IgD-negative memory B cell (primary cell): ENCODE measurements around the gene ZNF260. TPM values are rescaled to one million over a fixed set of nuclear protein-coding genes. Genes with fewer than 3 reads are reported as not detected.

Experiments
- H3K27ac Mint-ChIP-seq, 3 donors: one replicate each; pipeline ENCODE4 v1.8.0; 2020 to 2022; ENCODE audit warnings: mild to moderate bottlenecking in 3 of 3, mixed read lengths in 3 of 3, moderate library complexity in 1 of 3
- H3K27me3 Mint-ChIP-seq: one replicate; pipeline ENCODE4 v1.8.0; 2021; ENCODE audit warnings: mixed read lengths
- H3K36me3 Mint-ChIP-seq: one replicate; pipeline ENCODE4 v1.8.0; 2020; ENCODE audit warnings: mild to moderate bottlenecking, mixed read lengths
- H3K4me1 Mint-ChIP-seq, 3 donors: one replicate each; pipeline ENCODE4 v1.8.0; 2020 to 2022; ENCODE audit warnings: mixed read lengths in 3 of 3, mild to moderate bottlenecking in 1 of 3
- H3K4me3 Mint-ChIP-seq, 4 donors: one replicate each; pipeline ENCODE4 v1.8.0; 2020 to 2022; ENCODE audit warnings: mild to moderate bottlenecking in 4 of 4, mixed read lengths in 4 of 4, moderate library complexity in 3 of 4
- H3K9me3 Mint-ChIP-seq, 3 donors: one replicate each; pipeline ENCODE4 v1.8.0; 2020 to 2021; ENCODE audit warnings: mixed read lengths in 3 of 3, mild to moderate bottlenecking in 1 of 3
- polyA plus RNA-seq: library from polyadenylated mRNA; unstranded; fragments of 300-500 nt; fragmentation: Illumina TruSeq; gene quantifications from one replicate; pipeline ENCODE4 v1.2.3, GENCODE V29; 2021

ZNF260 gene
- polyA plus RNA-seq: 14.7 TPM

DNA sequence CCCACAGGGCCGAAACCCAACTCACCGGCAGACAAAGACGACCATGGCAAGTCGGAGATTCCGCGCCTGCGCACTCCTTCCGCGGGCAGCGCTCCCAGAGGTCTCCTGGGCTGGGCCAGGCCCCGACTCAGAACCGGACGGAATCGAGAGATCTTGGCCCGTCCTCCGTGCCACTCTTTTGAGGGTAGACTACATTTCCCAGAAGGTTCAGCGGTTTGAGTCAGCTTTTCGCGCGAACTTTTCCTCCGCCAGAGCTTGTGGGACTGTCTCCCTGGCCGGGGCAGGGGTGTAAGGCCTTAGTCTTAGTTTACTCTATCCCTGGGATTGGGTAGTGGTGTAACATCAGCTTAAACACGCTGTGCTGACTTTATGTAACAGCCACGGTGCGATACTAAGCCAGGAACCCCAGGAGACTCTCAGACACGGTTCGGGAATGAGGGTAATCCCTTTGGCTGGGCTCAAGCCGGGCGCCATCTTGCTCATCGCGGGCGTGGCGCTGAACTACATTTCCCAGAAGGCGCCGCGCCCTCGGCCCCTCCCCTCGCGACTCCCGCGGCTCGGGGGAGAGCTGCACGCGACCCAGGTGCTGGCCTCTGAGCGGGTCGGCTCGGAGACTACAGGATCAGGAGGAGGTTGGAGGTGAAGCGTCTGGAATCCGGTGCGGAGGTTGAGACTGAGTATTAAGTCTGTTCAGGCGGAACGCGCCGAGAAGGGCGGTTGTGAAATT is at the start of gene ZNF260:
Gene ZNF260 (minus strand): TSS at position 78 of the 727 bp plus-strand sequence. CDS start 13,033 bp downstream, outside the sequence.
- peak within 1 kb of the TSS; percentile 88 to 98 (median 96) for H3K27ac Mint-ChIP-seq
- H3K27me3 Mint-ChIP-seq: no peaks in the 10 kb centered on the region
- peaks cover 12 to 21% (median 20%) of the 10 kb centered on the region in 3 donors for H3K4me1 Mint-ChIP-seq
- peaks cover 18% of the 10 kb centered on the region for H3K36me3 Mint-ChIP-seq
- H3K9me3 Mint-ChIP-seq: peaks cover 2 to 13% (median 7%) of the 10 kb centered on the region in 3 donors
- H3K4me3 Mint-ChIP-seq: peak within 1 kb of the TSS; percentile 97 to 100 (median 99)

- Mint-ChIP-seq H3K27ac (no peak overlapping the region), H3K9me3 (peaks cover 0 to 7% (median 6%) of the 10 kb centered on the region in 3 donors), H3K27me3 (no peaks in the 10 kb centered on the region), H3K36me3 (peaks cover 19% of the 10 kb centered on the region), H3K4me1 (peaks cover 19 to 23% (median 20%) of the 10 kb centered on the region in 3 donors), H3K4me3 (no peak overlapping the region)
Observed at GRCh38 chr19:36577271-36577996, 49.4 kb upstream of the ZNF260 start.

- Mint-ChIP-seq H3K36me3 (peaks cover 19% of the 10 kb centered on the region), H3K4me3 (peak overlapping the region; percentile 88 to 98 (median 94)), H3K27ac (peak overlapping the region in 2 of 3 donors; percentile 80 to 83), H3K4me1 (peaks cover 23 to 31% (median 26%) of the 10 kb centered on the region in 3 donors), H3K9me3 (peaks cover 0 to 6% (median 0%) of the 10 kb centered on the region in 3 donors), H3K27me3 (no peaks in the 10 kb centered on the region)
Observed at GRCh38 chr19:36574741-36575140, 46.7 kb upstream of the ZNF260 start.

GRCh38 chr19:36573895-36574720 is 46.0 kb upstream of the ZNF260 start:
- H3K9me3 Mint-ChIP-seq: peaks cover 0 to 5% (median 1%) of the 10 kb centered on the region in 3 donors
- peaks cover 18% of the 10 kb centered on the region for H3K36me3 Mint-ChIP-seq
- peaks cover 23 to 31% (median 26%) of the 10 kb centered on the region in 3 donors for H3K4me1 Mint-ChIP-seq
- H3K4me3 Mint-ChIP-seq: peak overlapping the region; percentile 88 to 98 (median 94)
- no peaks in the 10 kb centered on the region for H3K27me3 Mint-ChIP-seq
- peak overlapping the region; percentile 80 to 97 (median 83) for H3K27ac Mint-ChIP-seq

DNA sequence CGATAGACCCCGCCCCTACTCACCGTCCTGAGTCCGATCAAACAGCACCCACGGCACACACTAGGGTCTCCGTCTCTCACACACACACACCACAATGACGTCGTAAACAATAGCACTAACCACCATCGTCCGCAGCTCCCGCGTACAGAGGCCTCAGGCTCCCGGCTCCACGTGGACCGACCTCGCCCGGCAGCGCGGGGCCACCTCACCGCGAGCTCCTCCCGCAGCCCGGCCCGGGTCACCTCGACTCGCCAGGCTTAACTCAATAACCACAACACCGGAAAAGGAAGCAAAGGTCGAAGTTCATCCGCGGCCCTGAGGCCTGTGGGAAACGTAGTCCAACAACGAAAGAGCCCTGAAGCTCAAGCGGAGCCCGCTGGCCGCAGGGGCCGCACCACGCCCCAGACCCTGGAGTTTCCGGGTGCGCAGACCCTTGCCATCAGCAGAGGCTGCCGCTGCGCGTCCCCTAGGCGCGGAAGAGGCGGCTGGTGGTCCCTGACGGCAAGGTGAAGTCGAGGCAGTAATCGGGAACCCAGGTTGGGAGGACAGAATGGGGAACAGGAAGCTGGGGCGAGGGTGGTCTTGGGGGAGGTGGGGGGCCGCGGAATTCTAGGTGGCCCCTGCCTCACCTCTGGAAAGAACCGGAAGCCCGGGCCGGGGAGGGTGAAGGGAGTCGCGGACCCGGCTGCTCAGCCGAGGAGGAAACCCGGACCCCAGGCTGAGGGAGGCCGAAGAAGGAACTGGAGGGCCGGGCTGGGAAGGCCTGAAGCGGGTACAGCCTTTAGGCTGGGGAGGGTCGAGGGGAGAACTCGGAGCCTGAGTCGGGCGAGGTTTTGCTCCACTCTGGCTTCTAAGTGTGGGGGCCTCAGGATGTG is 45.2 kb upstream of the ZNF260 start, which contains the start of gene ZNF529:
Gene ZNF529 (minus strand): TSS at position 273 of the 875 bp plus-strand sequence. CDS start 946 bp downstream, outside the sequence.
- H3K27ac Mint-ChIP-seq: peak within 1 kb of the TSS; percentile 68 to 98 (median 97)
- H3K36me3 Mint-ChIP-seq: peaks cover 16% of the 10 kb centered on the region
- peaks cover 23 to 31% (median 26%) of the 10 kb centered on the region in 3 donors for H3K4me1 Mint-ChIP-seq
- H3K9me3 Mint-ChIP-seq: peaks cover 0 to 7% (median 3%) of the 10 kb centered on the region in 3 donors
- H3K27me3 Mint-ChIP-seq: no peaks in the 10 kb centered on the region
- H3K4me3 Mint-ChIP-seq: peak within 1 kb of the TSS; percentile 88 to 98 (median 94)

GRCh38 chr19:36572593-36573019 is 44.5 kb upstream of the ZNF260 start:
- peaks cover 21% of the 10 kb centered on the region for H3K36me3 Mint-ChIP-seq

DNA sequence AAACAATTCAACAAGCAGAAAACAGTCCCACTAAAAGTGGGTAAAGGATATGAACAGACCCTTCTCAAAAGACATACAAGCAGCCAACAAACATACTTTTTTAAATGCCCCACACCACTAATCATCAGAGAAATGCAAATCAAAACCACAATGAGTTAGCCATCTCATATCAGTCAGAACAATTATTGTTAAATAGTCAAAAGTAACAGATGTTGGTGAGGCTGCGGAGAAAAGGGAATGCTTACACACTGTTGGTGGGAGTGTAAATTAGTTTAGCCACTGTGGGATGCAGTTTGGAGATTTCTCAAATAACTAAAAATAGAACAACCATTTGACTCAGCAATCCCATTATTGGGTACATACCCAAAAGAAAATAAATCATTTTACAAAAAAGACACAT is 36.3 kb upstream of the ZNF260 start:
- Mint-ChIP-seq H3K27me3 (no peaks in the 10 kb centered on the region), H3K4me3 (peak overlapping the region in 1 of 4 donors; percentile 28)

More at GRCh38 chr19:36572593-36573019, 44.5 kb upstream of the ZNF260 start:
- Mint-ChIP-seq H3K9me3 (peaks cover 0 to 12% (median 3%) of the 10 kb centered on the region in 3 donors), H3K27me3 (no peaks in the 10 kb centered on the region), H3K27ac (peak overlapping the region; percentile 68 to 98 (median 97)), H3K4me1 (peaks cover 23 to 32% (median 30%) of the 10 kb centered on the region in 3 donors), H3K4me3 (peak overlapping the region; percentile 88 to 98 (median 94))

DNA sequence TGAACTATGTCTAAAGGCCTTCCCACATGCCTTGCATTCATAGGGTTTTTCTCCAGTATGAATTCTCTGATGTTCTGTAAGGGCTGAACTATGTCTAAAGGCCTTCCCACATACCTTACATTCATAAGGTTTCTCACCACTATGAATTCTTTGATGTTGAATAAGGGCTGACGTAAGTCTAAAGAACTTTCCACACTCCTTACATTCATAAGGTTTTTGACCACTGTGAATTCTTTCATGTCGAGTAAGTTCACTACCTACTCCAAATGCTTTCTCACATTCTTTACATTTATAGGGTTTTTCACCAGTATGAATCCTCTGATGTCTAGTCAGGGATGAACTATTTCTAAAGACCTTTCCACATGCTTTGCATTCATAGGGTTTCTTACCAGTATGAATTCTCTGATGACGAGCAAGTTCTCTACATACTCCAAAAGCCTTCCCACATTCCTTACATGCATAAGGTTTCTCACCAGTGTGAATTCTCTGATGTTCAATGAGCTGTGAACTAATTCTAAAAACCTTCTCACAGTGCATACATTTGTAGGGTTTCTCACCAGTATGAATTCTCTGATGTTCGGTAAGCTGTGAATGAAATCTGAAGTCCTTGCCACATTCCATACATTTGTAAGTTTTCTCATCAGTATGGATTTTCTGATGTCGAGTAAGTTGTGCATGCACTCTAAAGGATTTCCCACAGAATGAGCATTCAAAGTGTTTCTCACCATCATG is 19.1 kb upstream of the ZNF260 start:
- peaks cover 50% of the 10 kb centered on the region for H3K36me3 Mint-ChIP-seq
- no peaks in the 10 kb centered on the region for H3K4me1 Mint-ChIP-seq
- no peaks in the 10 kb centered on the region for H3K27me3 Mint-ChIP-seq
- H3K27ac Mint-ChIP-seq: no peak overlapping the region
- peak overlapping the region in 1 of 4 donors; percentile 12 for H3K4me3 Mint-ChIP-seq
- peaks cover 24 to 63% (median 53%) of the 10 kb centered on the region in 3 donors for H3K9me3 Mint-ChIP-seq

More for the DNA sequence above, 36.3 kb upstream of the ZNF260 start:
- Mint-ChIP-seq H3K36me3 (peaks cover 42% of the 10 kb centered on the region), H3K27ac (no peak overlapping the region), H3K4me1 (peaks cover 2 to 12% (median 12%) of the 10 kb centered on the region in 3 donors), H3K9me3 (peaks cover 13 to 57% (median 39%) of the 10 kb centered on the region in 3 donors)

GRCh38 chr19:36528921-36529518 is 949 bp upstream of the ZNF260 start:
- H3K4me3 Mint-ChIP-seq: peak overlapping the region; percentile 97 to 100 (median 99)
- H3K27me3 Mint-ChIP-seq: no peaks in the 10 kb centered on the region
- peak overlapping the region; percentile 88 to 98 (median 96) for H3K27ac Mint-ChIP-seq
- H3K36me3 Mint-ChIP-seq: peaks cover 16% of the 10 kb centered on the region
- peaks cover 12 to 21% (median 20%) of the 10 kb centered on the region in 3 donors for H3K4me1 Mint-ChIP-seq
- peaks cover 2 to 17% (median 12%) of the 10 kb centered on the region in 3 donors for H3K9me3 Mint-ChIP-seq

DNA sequence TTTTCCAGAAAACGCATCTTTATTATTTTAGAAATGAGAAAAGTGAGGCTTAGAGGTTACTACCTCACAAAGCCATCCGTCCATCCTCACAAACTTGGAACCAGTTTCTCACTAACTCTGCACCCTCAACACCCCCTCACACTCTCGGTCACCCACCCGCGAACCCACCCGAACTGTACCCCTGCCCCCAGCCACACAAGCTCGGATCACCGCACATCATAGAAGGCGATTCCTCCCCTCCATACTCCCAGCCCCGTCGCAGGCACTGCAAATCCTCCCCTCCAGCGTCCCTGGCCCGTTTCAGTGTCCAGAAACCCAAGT is 238 bp downstream of the ZNF260 start:
- H3K36me3 Mint-ChIP-seq: peaks cover 22% of the 10 kb centered on the region

DNA sequence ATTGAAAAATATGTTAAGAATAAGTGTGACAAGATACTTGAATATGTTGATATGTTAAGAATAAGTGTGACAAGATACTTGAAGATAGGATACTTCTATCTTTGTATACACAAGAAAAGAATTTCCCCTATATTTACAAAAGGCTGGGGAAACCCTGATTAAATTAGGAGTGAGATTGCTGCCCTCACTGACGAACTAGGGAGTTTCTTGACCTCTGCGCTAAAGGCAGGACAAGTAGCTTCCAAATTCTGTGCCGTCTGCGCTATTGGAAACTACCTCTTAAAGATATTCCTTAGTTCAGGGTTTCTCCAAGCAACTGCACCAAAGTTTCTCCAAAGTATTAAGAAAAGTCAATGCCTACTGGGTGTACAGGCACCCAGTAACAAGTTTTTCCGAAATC is 730 bp downstream of the ZNF260 start:
- H3K36me3 Mint-ChIP-seq: peaks cover 26% of the 10 kb centered on the region
- peaks cover 2 to 21% (median 10%) of the 10 kb centered on the region in 3 donors for H3K9me3 Mint-ChIP-seq
- H3K4me3 Mint-ChIP-seq: peak overlapping the region; percentile 97 to 100 (median 99)
- peak overlapping the region in 2 of 3 donors; percentile 88 to 98 for H3K27ac Mint-ChIP-seq
- no peaks in the 10 kb centered on the region for H3K27me3 Mint-ChIP-seq
- peaks cover 12 to 25% (median 24%) of the 10 kb centered on the region in 3 donors for H3K4me1 Mint-ChIP-seq

More for the DNA sequence above, 238 bp downstream of the ZNF260 start:
- peak overlapping the region; percentile 88 to 98 (median 96) for H3K27ac Mint-ChIP-seq
- H3K4me3 Mint-ChIP-seq: peak overlapping the region; percentile 97 to 100 (median 99)
- peaks cover 12 to 24% (median 23%) of the 10 kb centered on the region in 3 donors for H3K4me1 Mint-ChIP-seq
- no peaks in the 10 kb centered on the region for H3K27me3 Mint-ChIP-seq
- H3K9me3 Mint-ChIP-seq: peaks cover 2 to 17% (median 7%) of the 10 kb centered on the region in 3 donors

DNA sequence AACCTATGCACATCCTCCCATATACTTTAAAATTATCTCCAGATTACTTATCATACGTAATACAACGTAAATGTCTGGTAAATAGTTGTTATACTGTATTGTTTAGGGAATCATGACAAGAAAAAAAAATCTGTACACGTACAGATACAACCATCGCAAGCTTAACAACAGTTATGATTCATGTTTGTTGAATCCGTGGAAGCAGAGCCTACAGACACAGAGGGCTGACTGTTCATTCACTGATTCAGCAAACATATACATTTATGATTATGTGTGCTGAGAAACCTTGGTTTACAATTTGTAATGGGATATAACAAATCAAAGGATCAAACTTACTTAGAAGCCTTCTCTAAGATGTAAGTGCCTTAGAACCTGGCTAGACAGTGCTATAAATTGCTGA is 1.5 kb downstream of the ZNF260 start:
- Mint-ChIP-seq H3K27me3 (no peaks in the 10 kb centered on the region), H3K9me3 (peaks cover 2 to 21% (median 10%) of the 10 kb centered on the region in 3 donors), H3K4me1 (peaks cover 12 to 25% (median 24%) of the 10 kb centered on the region in 3 donors), H3K27ac (no peak overlapping the region), H3K36me3 (peaks cover 26% of the 10 kb centered on the region), H3K4me3 (peak overlapping the region; percentile 50 to 99 (median 78))
